Heart left ventricle (tissue), 13 donors: ENCODE measurements around the gene WDR5.
"Not testable (repeated sequence)": the region's sequence is repeated elsewhere in the genome, so short reads cannot be mapped to it uniquely, and the experiment has no call there.

Experiments
- CTCF ChIP-seq, 12 donors: fragments of 200-600 bp; sonication (generic) in 4 of 12; IDR thresholded peaks; one replicate each; pipeline versions ENCODE4 v1.5.0 to v1.8.0; 2018 to 2022; ENCODE audit warnings: antibody characterized with exemption in 12 of 12, mild to moderate bottlenecking in 5 of 12
- POLR2A ChIP-seq, 2 donors: fragments of 450-650 bp; IDR thresholded peaks; one replicate each; pipeline ENCODE4 v1.6.1; 2017; ENCODE audit warnings: antibody characterized with exemption in 2 of 2, mild to moderate bottlenecking in 2 of 2, moderate library complexity in 2 of 2
- donor health status: ischemic (EF 13 %, LVEDD 7.1; RV severe dilation, severe dysfunction).
- donor health status: DM: no; HTN: yes; CAD: no.
- donor health status: DM: no; HTN: no; CAD: no.
- donor health status: ischemic (EF 25% LVEDD 6.9; RV normal size, moderate dysfunction).
- donor health status: ischemic (EF 25% LVEDD 5.7; RV mildly dilated, moderate dysfunction).
- donor health status: ischemic (EF 35%, LVEDD 5.7; RV mildly dilated, moderate dysfunction).
- donor health status: nonischemic (EF 11% LVEDD 7.7; RV severe dilation, severe dysfunction).
- donor health status: DM: yes; HTN: yes; CAD: no.
- donor health status: PGD.
- donor health status: ischemic (EF 29% LVEDD 5.4; RV normal size, mild dysfunction).
- donor health status: nonischemic (EF 23%, LVEDD 6.1; RV moderate dilation, normal function).

- not testable (repeated sequence) for TF ChIP-seq CTCF, POLR2A (IDR thresholded peaks at IDR 0.05)
These were observed 34.7 kb upstream of the WDR5 start for GRCh38 chr9:134101133-134101532.
